Measurements from ENCODE around the gene ACP7.
"Not testable (repeated sequence)": the region's sequence is repeated elsewhere in the genome, so short reads cannot be mapped to it uniquely, and the experiment has no call there.

Gene ACP7

GRCh38 chr19:39110263-39110967 is 26.2 kb downstream of the ACP7 start:
- peak; percentile 24 to 66 (median 56) for DNase-seq

- no peak for DNase-seq
Measured at GRCh38 chr19:39111593-39112199, 27.5 kb downstream of the ACP7 start.

- no peak for DNase-seq
Measured at GRCh38 chr19:39112338-39112890, 28.2 kb downstream of the ACP7 start.

GRCh38 chr19:39113199-39113598 is 29.0 kb downstream of the ACP7 start:
- no peak for DNase-seq

GRCh38 chr19:39115105-39115847 is 31.1 kb downstream of the ACP7 start:
- DNase-seq, result no peak

GRCh38 chr19:39117023-39117422 is 32.9 kb downstream of the ACP7 start:
- DNase-seq, result not testable (repeated sequence)

GRCh38 chr19:39119830-39120229 is 35.7 kb downstream of the ACP7 start:
- DNase-seq, result no peak

- no peak for DNase-seq
Measured at GRCh38 chr19:39122934-39123731, 39.0 kb downstream of the ACP7 start.

- DNase-seq, result no peak
Measured at GRCh38 chr19:39124136-39124764, 40.1 kb downstream of the ACP7 start.

- DNase-seq, result no peak
Measured at GRCh38 chr19:39125199-39125553, 41.0 kb downstream of the ACP7 start.

GRCh38 chr19:39125554-39126311 is 41.6 kb downstream of the ACP7 start, which contains the start of gene PAK4:
TSS of gene PAK4 (plus strand) at chr19:39125786. CDS start at chr19:39169554, 43,768 bp downstream.
- peak; percentile 85 to 94 (median 90) for DNase-seq

- peak in 1 of 6 experiments; percentile 21 for DNase-seq
Measured at GRCh38 chr19:39126312-39127187, 42.4 kb downstream of the ACP7 start.

- no peak for DNase-seq
Measured at GRCh38 chr19:39127812-39128515, 43.8 kb downstream of the ACP7 start.

- DNase-seq, result no peak
Measured at GRCh38 chr19:39128516-39129079, 44.4 kb downstream of the ACP7 start.

GRCh38 chr19:39129116-39129515 is 44.9 kb downstream of the ACP7 start:
- no peak for DNase-seq

- no peak for DNase-seq
Measured at GRCh38 chr19:39130337-39131254, 46.4 kb downstream of the ACP7 start.

- DNase-seq, result no peak
Measured at GRCh38 chr19:39131255-39131755, 47.1 kb downstream of the ACP7 start.
